ENCODE data around the gene SOCS4. TPM values are rescaled to one million over a fixed set of nuclear protein-coding genes. Genes with fewer than 3 reads are reported as not detected.

SOCS4 gene
- total and polyA plus RNA-seq, 8 donors: 12.7 to 31.8 (median 14.7) TPM

GRCh38 chr14:55094292-55095157 lies 67.5 kb downstream of the SOCS4 start:
- no peaks in the 10 kb centered on the region for H3K27me3 ChIP-seq
- no peaks in the 10 kb centered on the region for H3K36me3 ChIP-seq
- H3K4me1 ChIP-seq: peaks cover 14 to 30% of the 10 kb centered on the region in 2 donors
- TF ChIP-seq, protein P1, sequence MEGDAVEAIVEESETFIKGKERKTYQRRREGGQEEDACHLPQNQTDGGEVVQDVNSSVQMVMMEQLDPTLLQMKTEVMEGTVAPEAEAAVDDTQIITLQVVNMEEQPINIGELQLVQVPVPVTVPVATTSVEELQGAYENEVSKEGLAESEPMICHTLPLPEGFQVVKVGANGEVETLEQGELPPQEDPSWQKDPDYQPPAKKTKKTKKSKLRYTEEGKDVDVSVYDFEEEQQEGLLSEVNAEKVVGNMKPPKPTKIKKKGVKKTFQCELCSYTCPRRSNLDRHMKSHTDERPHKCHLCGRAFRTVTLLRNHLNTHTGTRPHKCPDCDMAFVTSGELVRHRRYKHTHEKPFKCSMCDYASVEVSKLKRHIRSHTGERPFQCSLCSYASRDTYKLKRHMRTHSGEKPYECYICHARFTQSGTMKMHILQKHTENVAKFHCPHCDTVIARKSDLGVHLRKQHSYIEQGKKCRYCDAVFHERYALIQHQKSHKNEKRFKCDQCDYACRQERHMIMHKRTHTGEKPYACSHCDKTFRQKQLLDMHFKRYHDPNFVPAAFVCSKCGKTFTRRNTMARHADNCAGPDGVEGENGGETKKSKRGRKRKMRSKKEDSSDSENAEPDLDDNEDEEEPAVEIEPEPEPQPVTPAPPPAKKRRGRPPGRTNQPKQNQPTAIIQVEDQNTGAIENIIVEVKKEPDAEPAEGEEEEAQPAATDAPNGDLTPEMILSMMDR (IDR thresholded peaks at IDR 0.05): no peak
- H3K9me3 ChIP-seq: no peaks in the 10 kb centered on the region
- H3K27ac ChIP-seq: no peak overlapping the region
- no peak for ATAC-seq
- H3K4me3 ChIP-seq: no peak overlapping the region
- intact Hi-C loops (cut with DNase I): loop anchor here (5.0 to 10.0 kb wide), 2 partner anchors 50 to 63 kb away; no protein-coding TSS in a partner anchor
- no peak for DNase-seq

- H3K36me3 ChIP-seq: no peaks in the 10 kb centered on the region
- H3K4me3 ChIP-seq: no peak overlapping the region
- peaks cover 36 to 58% of the 10 kb centered on the region in 2 donors for H3K4me1 ChIP-seq
- H3K27me3 ChIP-seq: no peaks in the 10 kb centered on the region
- ATAC-seq (peak; percentile 57), DNase-seq (peak in 1 of 4 donors; percentile 77)
- peak overlapping the region; percentile 69 to 78 for H3K27ac ChIP-seq
- intact Hi-C loops (cut with DNase I): loop anchor here in 1 of 2 donors (10.0 kb wide), 1 partner anchor 47 kb away; no protein-coding TSS in a partner anchor
- no peaks in the 10 kb centered on the region for H3K9me3 ChIP-seq
- TF ChIP-seq, protein P1 (IDR thresholded peaks at IDR 0.05): no peak
Measured at GRCh38 chr14:55097881-55098560, 71.0 kb downstream of the SOCS4 start.

- DNase-seq (no peak), ATAC-seq (no peak)
- peak overlapping the region; percentile 69 to 78 for H3K27ac ChIP-seq
- H3K9me3 ChIP-seq: no peaks in the 10 kb centered on the region
- H3K36me3 ChIP-seq: no peaks in the 10 kb centered on the region
- H3K27me3 ChIP-seq: no peaks in the 10 kb centered on the region
- H3K4me3 ChIP-seq: no peak overlapping the region
- intact Hi-C loops (cut with DNase I): loop anchor here in 1 of 2 donors (10.0 kb wide), 1 partner anchor 46 kb away; no protein-coding TSS in a partner anchor
- TF ChIP-seq, protein P1 (IDR thresholded peaks at IDR 0.05): no peak
- H3K4me1 ChIP-seq: peaks cover 37 to 63% of the 10 kb centered on the region in 2 donors
Measured at GRCh38 chr14:55098561-55098898, 71.5 kb downstream of the SOCS4 start.

Other genes with a start within 250 kb of the SOCS4 start
- 10 to 100 TPM in 1 of 2 donors, 1 to 10 TPM in 1; 9.0 to 22.8 TPM for gene GCH1, start 124.4 kb upstream of the SOCS4 start, total RNA-seq
- gene GCH1, start 124.4 kb upstream of the SOCS4 start, polyA plus RNA-seq (ENCODE audit: insufficient read length in 6 of 6): 1 to 10 TPM; 5.2 to 7.3 (median 6.6) TPM
- gene WDHD1, start 137 bp upstream of the SOCS4 start, total RNA-seq: 1 to 10 TPM; 8.6 to 9.0 TPM
- 10 to 100 TPM; 14.8 to 22.3 (median 17.1) TPM for gene WDHD1, start 137 bp upstream of the SOCS4 start, polyA plus RNA-seq (ENCODE audit: insufficient read length in 6 of 6)
- gene MAPK1IP1L, start 24.4 kb downstream of the SOCS4 start, total RNA-seq: 10 to 100 TPM; 81.0 to 87.3 TPM
- 10 to 100 TPM; 81.5 to 93.6 (median 87.2) TPM for gene MAPK1IP1L, start 24.4 kb downstream of the SOCS4 start, polyA plus RNA-seq (ENCODE audit: insufficient read length in 6 of 6)
- gene LGALS3, start 102.0 kb downstream of the SOCS4 start, total RNA-seq: 100 to 1,000 TPM; 332 to 369 TPM
- gene LGALS3, start 102.0 kb downstream of the SOCS4 start, polyA plus RNA-seq (ENCODE audit: insufficient read length in 6 of 6): 10 to 100 TPM; 41.2 to 54.3 (median 49.3) TPM
- 1 to 10 TPM; 1.8 to 8.3 TPM for gene DLGAP5, start 164.3 kb downstream of the SOCS4 start, total RNA-seq
- 10 to 100 TPM; 18.6 to 57.3 (median 27.8) TPM for gene DLGAP5, start 164.3 kb downstream of the SOCS4 start, polyA plus RNA-seq (ENCODE audit: insufficient read length in 6 of 6)
- gene FBXO34, start 244.2 kb downstream of the SOCS4 start, total RNA-seq: 10 to 100 TPM; 24.4 to 24.5 TPM
- gene FBXO34, start 244.2 kb downstream of the SOCS4 start, polyA plus RNA-seq (ENCODE audit: insufficient read length in 6 of 6): 10 to 100 TPM; 32.4 to 43.9 (median 35.3) TPM